Osteoblast (primary cell): ENCODE measurements around the gene CIB2. TPM values are rescaled to one million over a fixed set of nuclear protein-coding genes. Genes with fewer than 3 reads are reported as not detected.

ENCODE experiments used
- DNase-seq: peaks from one replicate; pipeline ENCODE4 v3.0.0; 2011; ENCODE audit warnings: low spot score, mixed read lengths; ENCODE audit not compliant: insufficient read length; ENCODE audit errors: missing footprints
- H2AFZ ChIP-seq: 2 replicates; pipeline ENCODE4 v1.6.0; 2011; ENCODE audit warnings: mild to moderate bottlenecking, low read length
- H3K27ac ChIP-seq: 2 replicates; pipeline ENCODE4 v1.5.1; 2011; ENCODE audit warnings: mild to moderate bottlenecking, low read depth, low read length, moderate library complexity
- H3K27me3 ChIP-seq: 2 replicates; pipeline ENCODE4 v1.6.0; 2012; ENCODE audit warnings: mild to moderate bottlenecking, control low read depth, inconsistent platforms, low read length, moderate library complexity; ENCODE audit not compliant: insufficient read depth
- H3K36me3 ChIP-seq: 2 replicates; pipeline ENCODE4 v1.5.1; 2011; ENCODE audit warnings: mild to moderate bottlenecking, low read length, control low read depth, moderate library complexity; ENCODE audit not compliant: insufficient read depth
- H3K4me1 ChIP-seq: 2 replicates; pipeline ENCODE4 v1.5.1; 2011; ENCODE audit warnings: mild to moderate bottlenecking, low read length, control low read depth, moderate library complexity; ENCODE audit not compliant: insufficient read depth
- H3K4me2 ChIP-seq: 2 replicates; pipeline ENCODE4 v1.6.0; 2011; ENCODE audit warnings: mild to moderate bottlenecking, low read length; ENCODE audit not compliant: insufficient read depth
- H3K4me3 ChIP-seq: fragments of 200-600 bp; sonication (generic); 3 replicates; pipeline ENCODE4 v1.5.1; 2012; ENCODE audit warnings: mild to moderate bottlenecking, low read length, inconsistent platforms; ENCODE audit not compliant: insufficient read depth
- H3K79me2 ChIP-seq: 2 replicates; pipeline ENCODE4 v1.6.0; 2012; ENCODE audit warnings: mild to moderate bottlenecking, low read length, control low read depth, inconsistent platforms; ENCODE audit not compliant: insufficient read depth
- H3K9me3 ChIP-seq: 2 replicates; pipeline ENCODE4 v1.5.1; 2011; ENCODE audit warnings: low read depth, low read length, control low read depth
- H4K20me1 ChIP-seq: 2 replicates; pipeline ENCODE4 v1.6.0; 2012; ENCODE audit warnings: mild to moderate bottlenecking, low read length, control low read depth; ENCODE audit not compliant: insufficient read depth
- CTCF ChIP-seq: IDR thresholded peaks from 2 replicates; pipeline ENCODE4 v1.5.1; 2011; ENCODE audit warnings: mild to moderate bottlenecking, low read depth, low read length, moderate library complexity; ENCODE audit errors: extremely low read depth
- total RNA-seq: library from RNA; depleted of rRNA; stranded (reverse); fragments of >200 nt; gene quantifications from 2 replicates; pipeline ENCODE4 v1.2.3, GENCODE V29; 2012

Gene CIB2
- total RNA-seq, 1 donor: 2.2 TPM

- peaks cover 39% of the 10 kb centered on the region for H3K79me2 ChIP-seq
- H3K9me3 ChIP-seq: no peaks in the 10 kb centered on the region
- peak within 1 kb of the TSS; percentile 94 for H2AFZ ChIP-seq
- H3K4me1 ChIP-seq: peaks cover 13% of the 10 kb centered on the region
- no peaks in the 10 kb centered on the region for H3K36me3 ChIP-seq
- H3K27ac ChIP-seq: peak within 1 kb of the TSS; percentile 77
- peaks cover 10% of the 10 kb centered on the region for H4K20me1 ChIP-seq
- H3K4me3 ChIP-seq: peak within 1 kb of the TSS; percentile 89
- TF ChIP-seq CTCF: no peak
- peak within 1 kb of the TSS; percentile 92 for H3K4me2 ChIP-seq
- peak; percentile 99 for DNase-seq
- no peaks in the 10 kb centered on the region for H3K27me3 ChIP-seq
Measured at GRCh38 chr15:78149068-78149804, 18.0 kb upstream of the CIB2 start, which contains the start of gene IDH3A. Gene IDH3A, plus strand, starts transcription at chr15:78149362. Its CDS starts 42 bp downstream, at chr15:78149404.

- DNase-seq: no peak
- peak overlapping the region; percentile 94 for H2AFZ ChIP-seq
- peaks cover 13% of the 10 kb centered on the region for H3K4me1 ChIP-seq
- H4K20me1 ChIP-seq: peaks cover 10% of the 10 kb centered on the region
- peaks cover 37% of the 10 kb centered on the region for H3K79me2 ChIP-seq
- no peaks in the 10 kb centered on the region for H3K9me3 ChIP-seq
- H3K36me3 ChIP-seq: no peaks in the 10 kb centered on the region
- H3K4me3 ChIP-seq: peak overlapping the region; percentile 89
- H3K4me2 ChIP-seq: peak overlapping the region; percentile 92
- peak overlapping the region; percentile 77 for H3K27ac ChIP-seq
- H3K27me3 ChIP-seq: no peaks in the 10 kb centered on the region
- TF ChIP-seq CTCF: no peak
Measured at GRCh38 chr15:78148392-78149067, 17.3 kb upstream of the CIB2 start.

- no peak overlapping the region for H3K4me2 ChIP-seq
- DNase-seq: no peak
- no peak for TF ChIP-seq CTCF
Measured at GRCh38 chr15:78147566-78147965, 16.3 kb upstream of the CIB2 start.

More at GRCh38 chr15:78147566-78147965, 16.3 kb upstream of the CIB2 start:
- Histone ChIP-seq H3K4me1 (peaks cover 13% of the 10 kb centered on the region), H3K4me3 (no peak overlapping the region), H3K27ac (no peak overlapping the region), H3K79me2 (peaks cover 29% of the 10 kb centered on the region), H3K36me3 (no peaks in the 10 kb centered on the region), H3K27me3 (no peaks in the 10 kb centered on the region), H3K9me3 (no peaks in the 10 kb centered on the region), H2AFZ (no peak overlapping the region), H4K20me1 (peaks cover 10% of the 10 kb centered on the region)
